Gastrocnemius medialis (tissue), 4 donors: ENCODE results near the gene CHST12.

ENCODE experiments used
- POLR2A ChIP-seq, 2 donors: fragments of 450-650 bp; IDR thresholded peaks; one replicate each; pipeline ENCODE4 v1.6.1; 2017; ENCODE audit warnings: antibody characterized with exemption in 2 of 2, mild to moderate bottlenecking in 2 of 2, moderate library complexity in 2 of 2
- TF ChIP-seq, protein P1 (sequence below), 5 experiments: fragments of 450-650 bp in 3 of 5; fragments of 200-600 bp in 2 of 5; sonication (generic) in 2 of 5; IDR thresholded peaks in 4 of 5; conservative IDR thresholded peaks in 1 of 5; 1 replicate in 4 of 5; 2 replicates in 1 of 5; pipeline ENCODE4 v1.5.1; 2016 to 2019; ENCODE audit warnings: antibody characterized with exemption in 5 of 5, mild to moderate bottlenecking in 3 of 5, moderate library complexity in 3 of 5

DNA sequence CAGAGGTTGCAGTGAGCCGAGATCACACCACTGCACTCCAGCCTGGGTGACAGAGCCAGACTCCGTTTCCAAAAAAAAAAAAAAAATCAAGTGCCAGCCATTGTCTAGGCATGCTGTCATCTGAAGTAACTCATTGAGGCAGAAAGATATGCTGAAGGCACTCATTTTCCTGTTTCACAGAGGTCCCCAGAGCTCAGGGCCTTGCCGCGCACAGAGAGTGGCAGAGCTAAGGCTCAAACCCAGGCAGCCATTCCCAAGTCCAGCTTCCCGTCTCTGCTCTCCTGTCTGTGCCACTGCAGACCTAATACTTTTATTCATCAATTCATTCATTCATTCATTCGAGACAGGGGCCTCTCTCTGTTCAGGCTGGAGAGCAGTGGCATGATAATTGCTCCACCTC lies 69.3 kb downstream of the CHST12 start:
- no peak for TF ChIP-seq POLR2A (IDR thresholded peaks at IDR 0.05)
- TF ChIP-seq, protein P1, sequence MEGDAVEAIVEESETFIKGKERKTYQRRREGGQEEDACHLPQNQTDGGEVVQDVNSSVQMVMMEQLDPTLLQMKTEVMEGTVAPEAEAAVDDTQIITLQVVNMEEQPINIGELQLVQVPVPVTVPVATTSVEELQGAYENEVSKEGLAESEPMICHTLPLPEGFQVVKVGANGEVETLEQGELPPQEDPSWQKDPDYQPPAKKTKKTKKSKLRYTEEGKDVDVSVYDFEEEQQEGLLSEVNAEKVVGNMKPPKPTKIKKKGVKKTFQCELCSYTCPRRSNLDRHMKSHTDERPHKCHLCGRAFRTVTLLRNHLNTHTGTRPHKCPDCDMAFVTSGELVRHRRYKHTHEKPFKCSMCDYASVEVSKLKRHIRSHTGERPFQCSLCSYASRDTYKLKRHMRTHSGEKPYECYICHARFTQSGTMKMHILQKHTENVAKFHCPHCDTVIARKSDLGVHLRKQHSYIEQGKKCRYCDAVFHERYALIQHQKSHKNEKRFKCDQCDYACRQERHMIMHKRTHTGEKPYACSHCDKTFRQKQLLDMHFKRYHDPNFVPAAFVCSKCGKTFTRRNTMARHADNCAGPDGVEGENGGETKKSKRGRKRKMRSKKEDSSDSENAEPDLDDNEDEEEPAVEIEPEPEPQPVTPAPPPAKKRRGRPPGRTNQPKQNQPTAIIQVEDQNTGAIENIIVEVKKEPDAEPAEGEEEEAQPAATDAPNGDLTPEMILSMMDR (IDR thresholded peaks at IDR 0.05 in 4 of 5, conservative IDR thresholded peaks at IDR 0.05 in 1 of 5): no peak
